CD4-positive, alpha-beta T cell treated with Interleukin-2 at 100 ng/mL for 4 hours (primary cell): ENCODE results near the gene URB1.
A peak's percentile ranks its signal among the peaks of the same experiment; 100 is the strongest.
"Not testable (repeated sequence)": the region's sequence is repeated elsewhere in the genome, so short reads cannot be mapped to it uniquely, and the experiment has no call there.

Source experiments
- DNase-seq: peaks from one replicate; pipeline ENCODE4 v3.0.0-alpha.2; 2020; ENCODE audit warnings: low spot score

URB1 gene

DNA sequence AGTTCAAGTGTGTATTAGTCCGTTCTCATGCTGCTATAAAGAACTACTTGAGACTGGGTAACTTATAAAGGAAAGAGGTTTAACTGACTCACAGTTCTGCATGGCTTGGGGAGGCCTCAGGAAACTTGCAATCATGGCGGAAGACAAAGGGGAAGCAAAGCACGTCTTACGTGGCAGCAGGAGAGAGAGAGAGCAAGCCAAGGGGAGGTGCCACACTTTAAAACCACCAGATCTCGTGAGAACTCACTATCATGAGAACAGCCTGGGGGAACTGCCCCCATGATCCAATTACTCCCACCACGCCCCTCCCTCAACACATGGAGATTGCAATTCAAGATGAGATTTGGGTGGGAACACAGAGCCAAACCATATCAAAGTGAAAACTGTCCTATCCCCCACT is 109.8 kb downstream of the URB1 start:
- DNase-seq = no peak

DNA sequence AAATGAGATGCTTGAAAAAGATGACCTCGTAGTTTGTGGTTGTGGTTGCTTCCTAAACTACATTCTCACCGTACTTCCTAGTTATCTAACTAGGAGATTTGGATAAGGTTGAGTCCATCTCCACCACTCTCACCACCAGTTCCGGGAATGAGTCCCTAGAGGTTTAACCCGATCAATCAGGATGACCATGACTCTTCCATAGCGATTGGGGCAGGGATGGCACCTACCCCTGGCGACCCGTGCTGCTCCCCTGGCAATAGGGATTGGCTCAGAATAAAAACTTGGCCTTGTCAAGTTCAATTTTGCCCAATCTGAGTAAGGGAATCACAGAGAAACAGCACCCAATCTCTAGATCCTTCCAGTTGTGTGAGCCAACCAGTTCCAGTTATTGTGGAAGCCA is 111.3 kb downstream of the URB1 start:
- no peak for DNase-seq

- DNase-seq = no peak
Observed at GRCh38 chr21:32279377-32279680, 113.5 kb downstream of the URB1 start.

DNA sequence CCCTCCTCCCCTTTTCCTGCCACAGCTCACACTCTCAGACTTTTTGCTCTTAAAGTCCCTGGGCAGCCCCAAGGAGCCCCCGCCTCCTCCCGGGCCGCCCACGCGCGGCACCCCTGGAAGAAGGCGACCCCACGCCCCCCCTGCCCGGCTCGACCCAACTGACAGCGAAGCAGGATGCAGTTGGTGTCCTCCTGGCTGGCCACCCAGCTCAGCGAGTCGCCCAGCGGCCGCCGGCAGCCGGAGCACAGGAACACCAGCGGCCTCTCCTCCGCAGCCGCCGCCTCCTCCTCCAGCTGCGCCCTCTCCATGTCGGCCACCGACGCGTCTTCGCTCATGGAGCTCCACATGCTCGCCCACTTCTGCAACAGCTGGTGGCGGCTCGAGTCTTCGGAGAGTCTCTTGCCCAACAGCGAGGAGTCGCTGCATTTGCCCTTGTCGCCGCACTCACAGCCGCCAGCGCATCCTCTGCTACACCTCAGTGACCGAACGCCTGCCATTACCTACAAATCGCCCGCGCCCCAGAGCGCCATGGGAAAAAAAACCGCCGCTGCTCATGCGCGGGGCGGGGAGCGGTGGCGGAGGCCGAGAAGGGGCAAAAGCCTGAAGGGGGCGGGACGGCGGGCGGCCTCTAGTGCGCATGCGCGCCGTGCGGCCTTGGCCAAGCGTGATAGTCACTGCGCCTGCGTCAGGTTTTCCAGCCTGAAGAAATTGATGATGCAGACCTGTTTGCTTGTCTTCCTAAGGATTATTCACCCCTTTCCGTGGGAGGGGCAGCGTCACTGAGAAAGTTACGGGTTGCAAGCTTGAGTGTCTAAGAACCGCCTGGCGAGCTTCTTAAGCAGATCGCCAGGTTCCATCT is 114.1 kb downstream of the URB1 start, which contains the start of gene MIS18A:
TSS of gene MIS18A (minus strand) at position 532 of the 859 bp plus-strand sequence. CDS start at position 497, 35 bp downstream.
- DNase-seq = peak; percentile 97

DNA sequence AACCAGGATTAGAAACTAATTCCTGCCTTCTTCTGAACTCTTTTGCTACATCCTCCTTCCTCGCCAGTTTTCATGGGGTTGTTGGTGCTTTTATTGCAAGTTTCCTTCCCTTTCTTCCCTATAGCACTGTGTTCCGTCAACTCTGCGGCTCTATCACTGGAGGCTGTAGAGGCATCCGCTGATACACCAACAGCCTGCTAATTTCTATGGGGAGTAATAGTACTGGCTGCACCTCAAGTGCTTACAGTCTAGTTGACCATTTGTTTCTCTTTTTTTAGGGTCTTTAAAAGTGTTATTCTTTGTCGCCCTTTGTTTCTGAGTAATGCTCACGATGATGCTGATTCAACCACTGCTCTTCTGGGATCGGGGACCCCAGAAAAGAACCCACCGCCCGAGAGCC is 114.7 kb downstream of the URB1 start:
- no peak for DNase-seq

DNA sequence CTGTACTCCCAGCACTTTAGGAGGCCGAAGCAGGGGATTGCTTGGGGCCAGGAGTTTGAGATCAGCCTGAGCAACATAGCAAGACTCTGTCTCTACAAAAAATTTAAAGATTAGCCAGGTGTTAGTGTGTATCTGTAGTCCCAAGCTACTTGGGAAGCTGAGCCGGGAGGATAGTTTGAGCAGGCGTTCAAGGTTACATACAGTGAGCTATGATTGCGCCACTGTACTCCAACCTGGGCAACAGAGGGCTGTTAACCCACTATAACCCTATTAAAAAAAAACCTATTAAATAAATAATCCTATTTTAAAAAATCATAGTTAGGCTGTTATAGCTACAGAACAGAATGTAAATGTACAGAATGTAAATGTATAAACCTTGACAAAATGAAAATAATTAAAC is 116.1 kb downstream of the URB1 start:
- DNase-seq = no peak

GRCh38 chr21:32270748-32271147 is 122.1 kb downstream of the URB1 start:
- no peak for DNase-seq

- DNase-seq = not testable (repeated sequence)
Observed at GRCh38 chr21:32265321-32265720, 127.5 kb downstream of the URB1 start.

- DNase-seq = no peak
Observed at GRCh38 chr21:32261929-32262328, 130.9 kb downstream of the URB1 start.
